Astrocyte (in vitro differentiated cells and primary cell): ENCODE measurements around the gene CHST11. TPM values are rescaled to one million over a fixed set of nuclear protein-coding genes. Genes with fewer than 3 reads are reported as not detected.
A peak's percentile ranks its signal among the peaks of the same experiment; 100 is the strongest.

ENCODE experiments used
- DNase-seq: peaks from one replicate; pipeline ENCODE4 v3.0.0-alpha.2; 2010; ENCODE audit warnings: low read depth
- FAIRE-seq: peaks from 2 replicates; lab custom pipeline; 2011; peaks lifted over from hg19 to GRCh38; lab: Jason Lieb, UNC
- H2AFZ ChIP-seq: 2 replicates; pipeline ENCODE4 v1.6.0; 2012; ENCODE audit warnings: low read depth, low read length, inconsistent platforms
- H3K27ac ChIP-seq: 2 replicates; pipeline ENCODE4 v1.5.1; 2011; ENCODE audit warnings: low read depth, low read length, inconsistent platforms
- H3K27me3 ChIP-seq: 2 replicates; pipeline ENCODE4 v1.6.0; 2011; ENCODE audit warnings: low read length, inconsistent platforms; ENCODE audit not compliant: insufficient read depth
- H3K36me3 ChIP-seq: 2 replicates; pipeline ENCODE4 v1.5.1; 2011; ENCODE audit warnings: low read length, inconsistent platforms; ENCODE audit not compliant: insufficient read depth
- H3K4me1 ChIP-seq: 2 replicates; pipeline ENCODE4 v1.5.1; 2011; ENCODE audit warnings: low read length, inconsistent platforms; ENCODE audit not compliant: insufficient read depth
- H3K4me2 ChIP-seq: 2 replicates; pipeline ENCODE4 v1.6.0; 2012; ENCODE audit warnings: low read length, inconsistent platforms
- H3K4me3 ChIP-seq: 2 replicates; pipeline ENCODE4 v1.5.1; 2011; ENCODE audit warnings: low read depth, mild to moderate bottlenecking, low read length, inconsistent platforms; ENCODE audit not compliant: insufficient read depth
- H3K79me2 ChIP-seq: 2 replicates; pipeline ENCODE4 v1.6.0; 2012; ENCODE audit warnings: mild to moderate bottlenecking, low read length, inconsistent platforms; ENCODE audit not compliant: insufficient read depth
- H3K9ac ChIP-seq: 2 replicates; pipeline ENCODE4 v1.6.0; 2012; ENCODE audit warnings: mild to moderate bottlenecking, low read length, inconsistent platforms
- H3K9me3 ChIP-seq: 2 replicates; pipeline ENCODE4 v1.5.1; 2012; ENCODE audit warnings: low read depth, mild to moderate bottlenecking, low read length, inconsistent platforms; ENCODE audit not compliant: insufficient read depth
- H4K20me1 ChIP-seq: 2 replicates; pipeline ENCODE4 v1.6.0; 2012; ENCODE audit warnings: low read length, inconsistent platforms; ENCODE audit not compliant: insufficient read depth
- H3K27ac Mint-ChIP-seq: one replicate; pipeline ENCODE4 v1.8.0; 2021; ENCODE audit warnings: mild to moderate bottlenecking, mixed read lengths; ENCODE audit not compliant: unreplicated experiment
- H3K27me3 Mint-ChIP-seq: one replicate; pipeline ENCODE4 v1.8.0; 2021; ENCODE audit warnings: low read depth, mixed read lengths; ENCODE audit not compliant: unreplicated experiment
- H3K36me3 Mint-ChIP-seq: one replicate; pipeline ENCODE4 v1.8.0; 2021; ENCODE audit warnings: low read depth, mixed read lengths; ENCODE audit not compliant: unreplicated experiment
- H3K4me1 Mint-ChIP-seq: one replicate; pipeline ENCODE4 v1.8.0; 2021; ENCODE audit warnings: low read depth, mixed read lengths; ENCODE audit not compliant: unreplicated experiment
- H3K4me3 Mint-ChIP-seq: one replicate; pipeline ENCODE4 v1.8.0; 2021; ENCODE audit warnings: mild to moderate bottlenecking, moderate library complexity, mixed read lengths; ENCODE audit not compliant: unreplicated experiment
- H3K9me3 Mint-ChIP-seq: one replicate; pipeline ENCODE4 v1.8.0; 2021; ENCODE audit warnings: mild to moderate bottlenecking, mixed read lengths; ENCODE audit not compliant: unreplicated experiment
- CTCF ChIP-seq: IDR thresholded peaks from 2 replicates; pipeline ENCODE4 v1.5.1; 2011; ENCODE audit warnings: low read depth, mild to moderate bottlenecking, inconsistent platforms, low read length, moderate library complexity; ENCODE audit not compliant: insufficient read depth
- EZH2 ChIP-seq: IDR thresholded peaks from 2 replicates; pipeline ENCODE4 v1.6.1; 2012; ENCODE audit warnings: mild to moderate bottlenecking, low read length, inconsistent platforms; ENCODE audit not compliant: insufficient read depth
- total RNA-seq: library from RNA; stranded (reverse); gene quantifications from 2 replicates; pipeline ENCODE4 v1.2.1, GENCODE V29; 2021

Gene CHST11
- total RNA-seq, 1 donor from 2014 or later = 30.2 TPM

GRCh38 chr12:104681012-104681690 is 224.4 kb downstream of the CHST11 start:
- no peaks in the 10 kb centered on the region for H3K9me3 ChIP-seq
- no peak overlapping the region for H3K4me2 ChIP-seq
- Mint-ChIP-seq H3K36me3 (peaks cover 4% of the 10 kb centered on the region), H3K27ac (no peak overlapping the region), H3K4me3 (no peak overlapping the region), H3K27me3 (no peaks in the 10 kb centered on the region), H3K9me3 (no peaks in the 10 kb centered on the region), H3K4me1 (peaks cover 5% of the 10 kb centered on the region)
- peaks cover 12% of the 10 kb centered on the region for H3K79me2 ChIP-seq
- FAIRE-seq = no peak
- no peak for DNase-seq
- no peaks in the 10 kb centered on the region for H3K36me3 ChIP-seq
- H4K20me1 ChIP-seq = peaks cover 56% of the 10 kb centered on the region
- H3K4me3 ChIP-seq = no peak overlapping the region
- no peak overlapping the region for H3K27ac ChIP-seq
- TF ChIP-seq EZH2 (no peak), CTCF (no peak)
- H3K27me3 ChIP-seq = no peaks in the 10 kb centered on the region
- H3K4me1 ChIP-seq = peaks cover 6% of the 10 kb centered on the region
- H3K9ac ChIP-seq = no peak overlapping the region
- H2AFZ ChIP-seq = no peak overlapping the region

- DNase-seq (no peak), FAIRE-seq (no peak)
- Mint-ChIP-seq H3K36me3 (peaks cover 6% of the 10 kb centered on the region), H3K27ac (peak overlapping the region; percentile 14), H3K27me3 (no peaks in the 10 kb centered on the region), H3K4me3 (no peak overlapping the region), H3K4me1 (peaks cover 10% of the 10 kb centered on the region), H3K9me3 (no peaks in the 10 kb centered on the region)
- Histone ChIP-seq H3K9me3 (no peaks in the 10 kb centered on the region), H3K27ac (no peak overlapping the region), H3K79me2 (peaks cover 23% of the 10 kb centered on the region), H4K20me1 (peaks cover 57% of the 10 kb centered on the region), H3K4me2 (no peak overlapping the region), H2AFZ (no peak overlapping the region), H3K9ac (no peak overlapping the region), H3K4me3 (no peak overlapping the region), H3K4me1 (peaks cover 8% of the 10 kb centered on the region), H3K36me3 (no peaks in the 10 kb centered on the region), H3K27me3 (no peaks in the 10 kb centered on the region)
- TF ChIP-seq EZH2 = no peak
- no peak for TF ChIP-seq CTCF
These were observed 226.1 kb downstream of the CHST11 start for GRCh38 chr12:104682790-104683279.

GRCh38 chr12:104683831-104684503 is 227.2 kb downstream of the CHST11 start:
- peaks cover 8% of the 10 kb centered on the region for H3K36me3 Mint-ChIP-seq
- H3K4me1 Mint-ChIP-seq = peaks cover 10% of the 10 kb centered on the region
- Histone ChIP-seq H3K36me3 (no peaks in the 10 kb centered on the region), H3K4me1 (peaks cover 8% of the 10 kb centered on the region), H3K9ac (no peak overlapping the region), H4K20me1 (peaks cover 46% of the 10 kb centered on the region), H3K27me3 (no peaks in the 10 kb centered on the region), H3K79me2 (peaks cover 27% of the 10 kb centered on the region), H3K27ac (no peak overlapping the region), H3K4me2 (no peak overlapping the region), H3K9me3 (no peaks in the 10 kb centered on the region), H2AFZ (no peak overlapping the region), H3K4me3 (no peak overlapping the region)
- H3K4me3 Mint-ChIP-seq = no peak overlapping the region
- H3K9me3 Mint-ChIP-seq = no peaks in the 10 kb centered on the region
- DNase-seq = no peak
- TF ChIP-seq EZH2 = no peak
- TF ChIP-seq CTCF = no peak
- no peaks in the 10 kb centered on the region for H3K27me3 Mint-ChIP-seq
- H3K27ac Mint-ChIP-seq = no peak overlapping the region
- no peak for FAIRE-seq
